Right atrium auricular region (tissue), 2 donors: ENCODE data around the gene PDIA6. TPM values are rescaled to one million over a fixed set of nuclear protein-coding genes. Genes with fewer than 3 reads are reported as not detected.

ENCODE experiments used
- DNase-seq: peaks from one replicate; pipeline ENCODE4 v3.0.0-alpha.2; 2019; ENCODE audit warnings: low spot score
- H3K27ac ChIP-seq, 2 donors: fragments of 200-600 bp; sonication (generic); 1 replicate in 1 of 2; 2 replicates in 1 of 2; pipeline ENCODE4 v1.5.1; 2016 to 2019
- H3K27me3 ChIP-seq, 2 donors: fragments of 200-600 bp; sonication (generic); one replicate each; pipeline versions ENCODE4 v1.5.1 to v1.6.0; 2017 to 2019
- H3K36me3 ChIP-seq: fragments of 200-600 bp; sonication (generic); one replicate; pipeline ENCODE4 v1.5.1; 2016
- H3K4me1 ChIP-seq, 2 donors: fragments of 200-600 bp; sonication (generic); one replicate each; pipeline versions ENCODE4 v1.5.1 to v1.6.0; 2017 to 2019
- H3K4me3 ChIP-seq, 2 donors: fragments of 200-600 bp; sonication (generic); 1 replicate in 1 of 2; 2 replicates in 1 of 2; pipeline ENCODE4 v1.5.1; 2017 to 2019; ENCODE audit warnings: mild to moderate bottlenecking in 1 of 2, moderate library complexity in 1 of 2
- H3K9me3 ChIP-seq, 2 donors: fragments of 200-600 bp; sonication (generic); one replicate each; pipeline ENCODE4 v1.5.1; 2019
- CTCF ChIP-seq, 2 donors: fragments of 200-600 bp; sonication (generic); IDR thresholded peaks; one replicate each; pipeline ENCODE4 v1.5.1; 2019; ENCODE audit warnings: antibody characterized with exemption in 2 of 2
- total RNA-seq, 2 donors: library from RNA; depleted of rRNA; stranded (reverse); fragments of >200 nt; gene quantifications; one replicate each; pipeline ENCODE4 v1.1.0, GENCODE V29; 2016

The PDIA6 gene
- total RNA-seq, 2 donors from 2014 or later = 89.0 to 94.4 TPM

- no peak for TF ChIP-seq CTCF (IDR thresholded peaks at IDR 0.05)
Observed at GRCh38 chr2:10831400-10831985, 18.9 kb upstream of the PDIA6 start.

GRCh38 chr2:10830641-10831399 lies 18.2 kb upstream of the PDIA6 start:
- Histone ChIP-seq H3K4me1 (peaks cover 0 to 17% of the 10 kb centered on the region in 2 donors), H3K4me3 (no peak overlapping the region), H3K36me3 (no peaks in the 10 kb centered on the region), H3K27ac (no peak overlapping the region), H3K9me3 (no peaks in the 10 kb centered on the region), H3K27me3 (no peaks in the 10 kb centered on the region)
- TF ChIP-seq CTCF (IDR thresholded peaks at IDR 0.05) = no peak
- no peak for DNase-seq

More at GRCh38 chr2:10831400-10831985, 18.9 kb upstream of the PDIA6 start:
- no peak for DNase-seq
- no peaks in the 10 kb centered on the region for H3K36me3 ChIP-seq
- no peak overlapping the region for H3K4me3 ChIP-seq
- H3K27me3 ChIP-seq = no peaks in the 10 kb centered on the region
- no peaks in the 10 kb centered on the region for H3K9me3 ChIP-seq
- H3K27ac ChIP-seq = no peak overlapping the region
- H3K4me1 ChIP-seq = peaks cover 0 to 17% of the 10 kb centered on the region in 2 donors

GRCh38 chr2:10830203-10830602 lies 17.6 kb upstream of the PDIA6 start:
- H3K36me3 ChIP-seq = no peaks in the 10 kb centered on the region
- DNase-seq = no peak
- peaks cover 0 to 13% of the 10 kb centered on the region in 2 donors for H3K4me1 ChIP-seq
- no peak overlapping the region for H3K4me3 ChIP-seq
- no peaks in the 10 kb centered on the region for H3K9me3 ChIP-seq
- H3K27me3 ChIP-seq = no peaks in the 10 kb centered on the region
- no peak overlapping the region for H3K27ac ChIP-seq
- no peak for TF ChIP-seq CTCF (IDR thresholded peaks at IDR 0.05)

- Histone ChIP-seq H3K4me3 (no peak overlapping the region), H3K27ac (no peak overlapping the region), H3K4me1 (peaks cover 0 to 9% of the 10 kb centered on the region in 2 donors), H3K9me3 (no peaks in the 10 kb centered on the region), H3K27me3 (no peaks in the 10 kb centered on the region), H3K36me3 (no peaks in the 10 kb centered on the region)
- no peak for DNase-seq
- TF ChIP-seq CTCF (IDR thresholded peaks at IDR 0.05) = no peak
Observed at GRCh38 chr2:10829299-10829698, 16.7 kb upstream of the PDIA6 start.

- no peaks in the 10 kb centered on the region for H3K27me3 ChIP-seq
Observed at GRCh38 chr2:10828346-10828745, 15.8 kb upstream of the PDIA6 start.

More at GRCh38 chr2:10828346-10828745, 15.8 kb upstream of the PDIA6 start:
- peaks cover 0 to 9% of the 10 kb centered on the region in 2 donors for H3K4me1 ChIP-seq
- no peak overlapping the region for H3K4me3 ChIP-seq
- H3K27ac ChIP-seq = no peak overlapping the region
- TF ChIP-seq CTCF (IDR thresholded peaks at IDR 0.05) = no peak
- no peaks in the 10 kb centered on the region for H3K9me3 ChIP-seq
- DNase-seq = no peak
- no peaks in the 10 kb centered on the region for H3K36me3 ChIP-seq
